ENCODE data around the gene DENND10.
"Not testable (repeated sequence)": the region's sequence is repeated elsewhere in the genome, so short reads cannot be mapped to it uniquely, and the experiment has no call there.

Gene DENND10

DNA sequence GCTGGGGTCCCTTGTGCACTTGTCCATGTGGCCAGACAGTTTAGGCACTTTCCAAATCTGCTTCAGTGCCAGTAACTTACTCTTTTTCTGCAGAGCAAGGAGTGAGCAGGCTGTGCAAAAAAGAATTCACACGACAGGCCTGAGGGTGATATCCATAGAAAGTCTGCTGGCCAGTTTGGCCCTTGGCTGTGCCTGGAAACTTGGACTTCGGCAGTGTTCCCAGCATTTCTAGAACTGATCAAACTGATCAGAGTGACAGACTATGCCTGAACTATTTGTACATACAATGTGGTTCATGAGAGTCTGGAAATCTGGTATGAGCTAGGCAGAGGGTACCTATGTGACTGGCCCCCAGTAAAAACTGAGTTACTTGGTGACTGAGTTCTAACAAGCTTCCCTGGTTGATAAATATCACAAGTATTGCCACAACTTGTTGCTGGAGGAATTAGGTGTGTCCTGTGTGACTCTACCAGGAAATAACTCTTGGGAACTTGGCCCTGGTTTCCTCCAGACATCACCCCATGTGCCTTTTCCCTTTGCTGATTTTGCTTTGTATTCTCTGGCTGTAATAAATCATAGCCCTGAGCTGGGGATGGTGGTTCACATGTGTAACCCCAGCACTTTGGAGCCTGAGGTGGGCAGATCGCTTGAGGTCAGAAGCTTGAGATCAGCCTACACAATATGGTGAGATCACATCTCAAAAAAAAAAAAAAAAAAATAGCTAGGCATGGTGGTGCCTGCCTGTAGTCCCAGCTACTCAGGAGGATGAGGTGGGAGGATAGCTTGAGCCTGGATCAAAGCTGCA, 3.3 kb upstream of the DENND10 start:
- no peak for DNase-seq

DNA sequence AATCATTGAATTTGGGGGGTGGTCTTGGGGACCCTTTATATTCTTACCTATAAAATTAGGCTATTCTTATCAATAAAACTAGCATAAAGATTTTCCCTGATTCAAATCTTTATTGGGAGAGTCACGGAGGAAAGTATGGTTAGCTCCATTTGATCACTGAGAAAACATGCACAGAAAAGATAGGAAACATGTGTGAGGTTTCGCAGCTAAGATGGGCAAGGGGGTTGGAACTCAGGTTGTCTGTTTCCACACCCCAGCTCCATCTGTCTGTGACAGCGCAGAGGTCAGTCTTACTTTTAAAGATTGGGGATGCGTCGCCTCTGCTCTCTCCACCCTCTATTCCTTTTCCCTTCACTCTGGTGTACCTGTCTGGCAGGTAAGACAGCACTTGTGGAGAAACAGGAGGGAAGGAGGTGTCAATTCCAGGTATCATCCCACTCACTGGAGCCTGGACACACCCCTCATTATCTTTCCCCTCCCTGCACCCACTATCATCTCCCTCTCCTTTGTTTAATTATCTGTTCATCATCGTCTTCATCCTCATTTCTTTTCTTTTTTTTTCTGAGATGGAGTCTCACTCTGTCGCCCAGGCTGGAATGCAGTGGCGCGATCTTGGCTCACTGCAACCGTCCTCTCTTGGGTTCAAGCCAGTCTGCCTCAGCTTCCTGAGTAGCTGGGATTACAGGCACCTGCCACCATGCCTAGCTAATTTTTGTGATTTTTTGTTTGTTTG, 2.4 kb upstream of the DENND10 start:
- DNase-seq, result no peak

DNA sequence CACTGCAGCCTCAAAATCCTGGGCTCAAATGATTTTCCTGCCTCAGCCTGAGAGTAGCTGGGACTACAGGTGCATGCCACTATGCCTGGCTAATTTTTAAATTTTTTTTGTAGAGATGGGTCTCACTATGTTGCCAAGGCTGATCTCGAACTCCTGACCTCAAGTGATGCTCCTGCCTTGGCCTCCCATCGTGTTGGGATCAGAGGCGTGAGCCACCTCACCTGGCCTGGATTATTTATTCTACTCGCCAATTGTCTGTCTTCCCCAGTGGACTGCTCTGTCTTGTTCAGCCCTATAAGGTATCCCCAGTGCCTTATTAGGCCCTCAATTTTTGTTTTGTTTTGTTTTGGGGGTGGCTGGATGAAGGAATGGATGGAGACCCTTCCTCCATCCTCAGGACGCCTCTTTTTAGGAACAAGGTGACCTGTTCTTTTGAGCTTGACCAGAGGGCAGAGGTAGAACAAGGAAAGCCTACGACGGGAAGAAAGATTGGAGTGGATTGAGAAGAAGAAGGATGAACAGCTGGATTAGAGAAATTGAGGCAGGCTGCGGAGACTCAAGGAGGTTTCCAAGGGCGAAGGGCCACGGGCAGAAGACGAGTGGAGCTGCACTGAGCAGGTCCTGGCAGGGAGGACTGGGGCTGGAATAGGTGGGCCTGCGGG, 541 bp upstream of the DENND10 start:
- peak in 1 of 6 experiments; percentile 31 for DNase-seq

DNA sequence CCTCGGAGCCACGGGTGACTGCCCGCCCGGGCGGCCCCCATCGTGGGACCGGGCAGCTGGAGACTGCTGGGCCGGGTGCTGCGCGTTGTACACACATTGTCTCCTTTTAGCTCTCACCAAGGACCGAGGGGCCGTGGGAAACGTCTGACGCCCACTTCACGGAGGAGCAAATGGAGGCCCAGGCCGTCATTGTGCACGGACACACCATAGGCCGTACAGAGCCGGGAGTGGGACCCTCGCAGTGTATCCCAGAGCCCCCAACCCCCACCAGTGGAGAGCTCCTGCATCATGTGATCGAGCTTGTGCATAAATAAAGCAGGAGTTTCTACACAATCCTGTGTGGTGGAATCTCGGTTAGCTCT, 722 bp downstream of the DENND10 start:
- DNase-seq, result peak in 1 of 6 experiments; percentile 18

DNA sequence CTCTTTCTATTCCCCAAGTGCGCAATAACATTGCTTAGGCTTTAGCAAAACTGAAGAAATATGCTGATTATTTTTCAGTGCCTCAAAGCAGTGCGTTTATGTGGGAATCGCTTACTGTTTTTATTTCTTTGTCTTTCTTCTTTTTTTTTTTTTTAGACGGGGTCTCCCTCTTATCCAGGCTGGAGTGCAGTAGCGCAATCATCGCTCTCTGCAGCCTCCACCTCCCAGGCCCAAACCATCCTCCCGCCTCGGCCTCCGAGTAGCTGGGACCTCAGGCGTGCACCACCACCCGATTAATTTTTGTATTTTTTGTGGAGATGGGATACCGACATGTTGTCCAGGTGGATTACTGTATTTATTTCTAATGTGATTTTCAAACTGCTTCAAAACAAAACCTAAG, 1.2 kb downstream of the DENND10 start:
- DNase-seq, result no peak

DNA sequence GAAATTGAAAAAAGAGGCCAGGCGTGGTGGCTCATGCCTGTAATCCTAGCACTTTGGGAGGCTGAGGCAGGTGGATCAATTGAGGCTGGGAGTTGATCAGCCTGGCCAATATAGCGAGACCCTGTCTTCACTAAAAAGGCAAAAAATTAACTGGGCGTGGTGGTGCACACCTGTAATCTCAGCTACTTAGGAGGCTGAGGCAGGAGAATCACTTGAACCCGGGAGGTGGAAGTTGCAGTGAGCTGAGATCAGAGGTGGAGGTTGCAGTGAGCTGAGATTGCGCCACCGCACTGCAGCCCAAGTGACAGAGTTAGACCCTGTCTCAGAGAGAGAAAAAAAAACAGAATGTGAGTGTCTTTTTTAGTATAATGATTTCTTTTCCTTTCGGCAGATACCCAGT, 2.0 kb downstream of the DENND10 start:
- DNase-seq, result not testable (repeated sequence)

DNA sequence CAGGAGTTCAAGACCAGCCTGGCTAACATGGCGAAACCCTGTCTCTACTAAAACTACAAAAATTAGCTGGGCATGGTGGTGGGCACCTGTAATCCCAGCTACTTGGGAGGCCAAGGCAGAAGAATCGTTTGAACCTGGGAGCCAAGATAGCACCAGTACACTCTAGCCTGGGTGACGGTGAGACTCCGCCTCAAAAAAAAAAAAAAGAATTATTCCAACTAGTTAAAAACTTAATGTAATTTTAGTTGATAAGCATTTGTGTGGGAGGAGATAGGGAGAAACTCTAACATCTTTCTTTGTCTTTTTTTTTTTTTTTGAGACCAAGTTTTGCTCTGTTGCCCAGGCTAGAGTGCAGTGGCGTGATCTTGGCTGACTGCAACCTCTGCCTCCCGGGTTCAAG, 3.2 kb downstream of the DENND10 start:
- not testable (repeated sequence) for DNase-seq

DNA sequence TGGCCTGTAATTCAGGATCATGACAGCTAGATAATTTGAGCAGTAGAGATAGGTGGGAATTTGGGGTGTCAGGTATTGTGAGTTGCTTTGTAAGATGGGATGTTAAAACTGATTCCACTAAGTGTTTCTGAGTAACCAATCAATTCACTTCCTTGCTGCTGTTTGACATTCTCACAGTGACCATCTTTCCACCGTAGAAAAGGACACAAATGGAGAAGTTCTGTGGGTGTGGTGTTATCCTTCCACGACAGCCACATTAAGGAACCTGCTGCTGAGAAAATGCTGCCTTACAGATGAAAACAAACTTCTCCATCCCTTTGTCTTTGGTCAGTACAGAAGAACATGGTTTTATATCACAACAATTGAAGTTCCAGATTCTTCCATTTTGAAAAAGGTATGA, 3.9 kb downstream of the DENND10 start:
- not testable (repeated sequence) for DNase-seq

DNA sequence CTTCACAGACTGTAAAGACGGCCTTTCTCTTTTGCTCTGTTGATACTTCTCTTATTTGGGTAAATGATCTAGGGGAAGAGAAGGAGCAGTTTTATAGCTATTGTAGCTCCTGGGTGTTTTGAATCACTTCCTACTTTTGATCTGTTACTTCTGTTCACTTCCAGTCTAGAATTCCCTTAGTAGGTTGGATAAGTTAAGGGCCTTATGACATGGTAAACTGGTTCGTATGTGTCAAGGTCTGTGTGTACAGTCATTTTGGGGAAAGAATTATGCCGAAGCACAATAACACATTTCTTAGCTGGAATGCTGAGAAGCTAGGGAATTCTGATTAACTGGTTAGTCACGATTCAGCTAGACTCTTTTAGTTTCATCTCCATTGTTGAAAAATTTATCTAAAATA, 8.1 kb downstream of the DENND10 start:
- DNase-seq, result no peak

DNA sequence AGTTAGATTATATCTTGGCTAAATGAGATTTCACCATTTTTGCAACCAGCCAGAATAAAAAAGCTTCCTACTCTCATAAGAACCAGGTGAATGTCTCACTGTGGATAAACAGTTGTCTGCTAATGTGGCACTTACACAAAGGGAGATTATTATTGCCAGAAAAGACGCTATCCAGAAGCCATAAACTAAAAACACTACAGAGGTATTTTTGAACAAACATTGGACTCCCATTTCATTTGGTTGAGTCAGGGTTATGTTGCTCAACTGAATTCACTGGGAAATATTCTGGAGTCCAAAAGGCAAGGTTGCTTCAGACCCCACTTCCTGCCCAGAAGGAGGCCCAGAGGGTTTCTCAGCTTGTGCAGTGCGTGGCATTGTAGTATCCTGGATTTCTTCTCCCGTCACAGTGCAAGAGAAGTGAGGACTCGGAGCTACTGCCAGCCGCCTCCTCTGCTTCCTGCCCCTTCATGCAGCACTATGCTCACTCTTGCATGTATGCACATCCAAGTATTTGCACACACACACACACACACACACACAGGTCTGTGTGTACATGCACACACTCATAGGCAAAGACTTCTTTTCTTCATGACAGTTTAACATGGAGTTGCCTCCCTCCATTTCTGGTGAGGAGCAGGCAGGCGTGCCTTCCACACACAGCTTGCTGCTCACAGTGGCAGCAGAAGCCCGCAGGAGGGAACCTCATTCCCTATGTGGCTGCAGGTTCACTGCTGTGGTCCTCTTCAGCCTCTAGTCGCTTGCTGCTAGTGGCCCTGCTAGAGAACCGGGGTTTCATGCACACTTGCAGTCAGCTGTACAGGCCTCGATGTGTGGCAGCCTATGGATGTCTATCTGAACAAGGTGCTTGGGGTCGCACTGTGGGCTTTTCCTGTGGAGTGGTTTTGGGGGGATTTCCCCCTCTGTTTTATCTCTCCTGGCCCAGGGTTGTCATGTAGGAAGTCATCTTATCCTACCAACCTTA, 10.1 kb downstream of the DENND10 start:
- DNase-seq, result no peak

DNA sequence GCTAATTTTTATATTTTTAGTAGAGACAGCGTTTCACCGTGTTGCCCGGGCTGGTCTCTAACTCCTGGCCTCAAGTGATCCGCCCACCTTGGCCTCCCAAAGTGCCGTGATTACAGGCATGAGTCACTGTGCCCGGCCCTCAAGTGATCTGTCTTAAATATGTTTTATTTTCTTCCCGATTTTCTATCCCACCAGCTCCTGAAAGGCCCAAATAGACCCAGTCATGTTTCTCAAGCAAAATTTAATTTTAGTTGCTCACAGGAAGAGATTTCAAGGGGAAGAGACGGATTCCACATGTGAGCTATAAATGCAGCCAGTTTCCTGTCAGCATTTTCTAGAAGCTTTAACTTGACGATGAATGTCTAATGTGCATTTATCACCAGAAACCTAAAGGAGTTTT, 12.0 kb downstream of the DENND10 start:
- DNase-seq, result no peak

DNA sequence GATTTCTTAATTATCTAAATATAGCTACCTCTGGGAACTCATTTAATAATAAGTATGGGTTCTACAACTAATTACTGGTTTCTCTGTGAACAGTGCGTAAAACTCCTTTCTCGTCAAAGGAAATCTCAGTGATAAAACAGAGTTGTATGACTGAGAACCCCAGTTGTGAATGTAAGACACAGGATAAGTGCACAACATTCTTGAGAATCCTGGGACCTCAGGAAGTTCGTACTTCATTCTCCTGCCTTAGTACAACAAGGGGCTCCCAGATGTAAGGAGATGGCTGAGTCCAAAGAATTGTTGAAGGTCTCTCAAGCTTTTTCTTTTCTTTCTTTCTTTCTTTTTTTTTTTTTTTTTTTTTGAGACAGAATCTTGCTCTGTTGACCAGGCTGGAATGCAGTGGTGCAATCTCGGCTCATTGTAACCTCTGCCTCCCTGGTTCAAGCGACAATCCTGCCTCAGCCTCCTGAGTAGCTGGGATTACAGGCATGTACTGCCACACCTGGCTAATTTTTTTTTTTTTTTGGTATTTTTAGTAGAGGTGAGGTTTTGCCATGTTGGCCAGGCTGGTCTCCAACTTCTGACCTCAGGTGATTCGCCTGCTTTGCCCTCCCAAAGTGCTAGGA, 12.5 kb downstream of the DENND10 start:
- DNase-seq, result no peak

DNA sequence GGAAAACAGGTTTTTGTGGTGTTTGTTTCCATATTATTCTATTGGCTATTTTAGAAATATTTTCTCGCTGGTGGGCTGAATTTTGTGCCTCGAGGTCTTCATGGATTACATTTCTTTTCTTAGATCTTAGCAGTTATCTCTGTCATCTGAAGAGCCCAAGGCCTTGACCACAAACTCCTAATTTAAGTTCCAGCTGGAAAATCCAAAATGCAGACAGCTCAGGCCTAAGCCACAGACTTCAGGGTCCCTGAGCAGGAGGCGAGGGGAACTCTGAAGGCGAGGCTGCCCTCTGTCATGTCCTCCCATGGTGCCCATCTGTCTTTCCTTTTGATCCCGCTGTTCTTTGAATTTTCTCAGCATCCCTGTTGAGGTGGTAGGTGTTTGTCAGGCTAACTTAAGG, 14.3 kb downstream of the DENND10 start:
- no peak for DNase-seq

DNA sequence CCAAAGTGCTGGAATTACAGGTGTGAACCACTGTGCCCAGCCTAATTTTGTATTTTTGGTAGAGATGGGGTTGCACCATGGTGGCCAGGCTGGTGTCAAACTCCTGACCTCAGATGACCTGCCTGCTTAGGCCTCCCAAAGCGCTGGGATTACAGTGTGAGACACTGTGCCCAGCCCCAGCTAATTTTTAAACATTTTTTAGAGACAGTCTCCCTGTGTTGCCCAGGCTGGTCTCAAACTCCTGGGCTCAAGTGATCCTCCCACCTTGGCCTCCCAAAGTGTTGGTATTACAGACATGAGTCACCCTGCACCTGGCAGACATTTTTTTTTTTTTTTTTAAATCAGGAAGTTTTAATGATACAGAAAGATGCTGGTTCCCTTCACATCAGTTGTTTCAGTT, 15.5 kb downstream of the DENND10 start:
- DNase-seq, result no peak

DNA sequence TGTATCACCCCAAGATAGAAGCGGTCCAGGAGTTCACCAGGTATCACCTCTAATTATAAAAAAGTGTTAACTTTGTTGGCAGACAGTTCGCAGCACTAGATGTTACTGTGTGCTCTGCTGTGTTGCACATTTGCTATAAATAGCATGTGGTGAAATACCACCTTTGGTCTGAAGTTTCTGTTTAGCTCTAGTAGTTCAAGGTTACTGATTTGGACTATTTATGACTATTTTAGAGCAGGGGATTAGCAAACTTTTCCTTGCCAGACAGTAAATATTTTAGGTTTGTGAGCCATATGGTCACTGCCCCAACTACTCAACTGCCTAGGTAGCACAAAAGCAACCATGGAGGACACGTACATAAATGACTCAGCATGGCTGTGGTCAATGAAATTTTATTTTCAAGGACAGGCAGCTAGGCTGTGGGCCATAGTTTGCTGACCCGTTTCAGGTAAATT, 16.5 kb downstream of the DENND10 start:
- DNase-seq, result no peak

DNA sequence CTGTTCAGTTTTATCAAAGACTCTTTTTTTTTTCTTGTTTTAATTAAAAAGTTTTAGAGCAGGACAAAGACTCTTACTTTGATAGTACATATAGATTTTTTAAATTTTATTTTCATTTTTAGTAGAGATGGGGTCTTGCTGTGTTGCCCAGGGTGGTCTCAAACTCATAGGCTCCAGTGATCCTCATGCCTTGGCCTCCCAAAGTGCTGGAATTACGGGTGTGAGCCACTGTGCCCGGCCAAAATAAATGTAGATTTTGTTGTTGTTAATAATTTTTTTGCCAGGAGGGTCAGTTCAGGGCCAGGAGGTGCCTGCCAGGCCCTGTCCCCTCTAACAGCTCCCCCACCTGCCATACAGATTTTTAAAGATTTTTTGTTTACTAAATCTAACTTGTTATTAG, 17.0 kb downstream of the DENND10 start:
- no peak for DNase-seq

DNA sequence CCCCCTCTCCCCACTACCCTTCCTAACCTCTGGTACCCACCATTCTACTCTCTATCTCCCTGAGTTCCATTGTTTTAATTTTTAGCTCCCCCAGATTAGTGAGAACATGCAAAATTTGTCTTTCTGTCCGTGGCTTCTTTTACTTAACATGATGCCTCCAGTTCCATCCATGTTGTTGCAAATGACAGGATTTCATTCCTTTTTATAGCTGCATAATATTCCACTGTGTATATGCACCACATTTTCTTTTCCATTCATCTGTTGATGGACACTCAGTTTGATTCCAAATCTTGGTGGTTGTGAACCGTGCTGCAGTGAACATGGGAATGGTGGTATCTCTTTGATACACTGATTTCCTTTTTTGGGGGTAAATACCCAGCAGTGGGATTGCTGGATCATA, 22.0 kb downstream of the DENND10 start:
- no peak for DNase-seq

DNA sequence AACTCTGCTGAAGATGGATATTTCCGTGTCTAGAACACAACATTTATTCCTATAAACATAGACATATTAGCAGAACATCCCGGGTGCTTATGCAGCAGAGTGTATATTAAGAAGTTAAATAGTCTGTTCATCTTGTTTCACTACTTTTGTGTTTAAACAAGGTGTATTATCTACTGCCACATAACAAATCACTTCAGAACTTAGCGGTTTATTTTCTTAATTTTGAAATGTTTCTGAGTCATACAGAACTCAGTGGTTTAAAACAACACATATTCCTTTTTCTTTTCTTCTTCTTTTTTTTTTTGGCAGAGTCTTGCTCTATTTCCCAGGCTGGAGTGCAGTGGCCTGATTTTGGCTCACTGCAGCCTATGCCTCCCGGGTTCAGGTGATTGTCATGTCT, 25.8 kb downstream of the DENND10 start:
- DNase-seq, result no peak

DNA sequence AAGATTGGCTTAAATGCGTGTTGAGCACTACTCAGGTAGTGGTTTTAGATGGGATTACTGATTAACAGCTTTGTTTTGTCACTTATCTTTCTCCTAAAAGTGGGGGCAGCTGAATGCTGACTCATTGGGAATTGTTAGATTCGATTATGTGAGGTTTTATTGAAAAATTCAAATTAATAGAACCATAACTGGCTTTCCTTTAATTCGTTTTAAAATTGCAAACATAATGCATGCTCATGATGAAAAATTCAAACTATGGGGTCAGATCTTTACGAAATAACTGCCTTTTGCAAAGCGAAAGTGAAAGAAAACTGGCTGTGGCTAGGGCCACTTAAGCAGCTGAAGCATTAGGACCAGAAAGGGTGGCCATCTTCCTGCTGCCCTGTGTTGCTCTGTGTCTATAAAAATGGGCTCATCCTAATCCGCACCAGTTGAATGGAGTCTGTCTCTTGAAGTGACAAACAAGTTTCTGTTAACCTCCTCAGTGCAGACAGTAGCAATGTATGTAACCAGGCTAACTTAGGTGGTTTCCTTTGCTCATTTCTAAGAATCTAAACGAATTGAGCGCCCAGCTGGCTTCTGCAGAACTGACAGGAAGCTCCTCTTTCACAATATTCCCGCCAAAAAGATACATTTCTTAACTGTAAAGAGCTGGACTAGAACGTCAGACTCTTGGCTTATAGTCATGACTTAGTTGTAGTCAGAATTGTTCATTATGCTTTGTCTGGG, 27.8 kb downstream of the DENND10 start:
- peak in 3 of 6 experiments; percentile 34 to 50 (median 48) for DNase-seq

DNA sequence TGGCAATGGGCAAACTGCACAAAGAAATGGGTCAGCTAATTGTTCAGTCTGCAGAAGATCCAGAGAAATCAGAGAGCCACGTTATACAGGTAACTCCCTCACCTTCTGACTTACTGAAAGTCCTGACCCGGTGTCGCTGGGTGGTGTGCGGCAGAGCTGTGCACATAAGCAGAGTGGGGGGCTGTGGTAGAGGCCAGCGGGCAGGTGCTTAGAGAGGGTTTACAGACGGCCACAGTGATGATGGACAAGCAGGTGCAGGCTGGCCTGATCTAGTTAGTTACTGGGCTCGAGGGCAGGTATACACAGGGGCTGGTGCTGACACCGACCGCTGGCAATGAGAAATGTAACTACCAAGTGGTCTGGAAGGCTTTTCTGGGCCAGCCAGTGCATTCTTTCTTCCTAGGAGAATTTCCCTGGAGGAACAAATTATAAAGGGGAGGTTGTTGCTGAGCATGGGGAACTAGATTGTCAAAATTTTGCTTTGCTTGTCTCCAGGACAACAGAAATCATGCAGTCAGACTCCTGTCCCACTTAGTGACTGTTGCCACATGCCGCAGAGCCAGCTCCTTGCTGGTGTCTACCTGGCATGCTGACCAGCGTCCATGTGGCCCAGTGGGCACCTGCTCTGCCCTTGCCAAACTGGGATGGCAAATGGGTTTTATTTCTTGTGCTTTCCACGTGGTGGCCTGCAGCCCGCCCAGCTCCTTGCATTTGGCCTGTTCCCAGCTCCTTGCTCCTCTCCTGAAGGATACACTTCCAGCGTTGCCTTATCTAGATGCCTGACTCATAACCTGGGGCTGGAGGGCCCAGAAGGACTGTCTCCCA, 28.8 kb downstream of the DENND10 start:
- no peak for DNase-seq

Data from stimulated activated naive CD4-positive, alpha-beta T cell (primary cell).